ENCODE results near the gene LRRC8B.

The LRRC8B gene

DNA sequence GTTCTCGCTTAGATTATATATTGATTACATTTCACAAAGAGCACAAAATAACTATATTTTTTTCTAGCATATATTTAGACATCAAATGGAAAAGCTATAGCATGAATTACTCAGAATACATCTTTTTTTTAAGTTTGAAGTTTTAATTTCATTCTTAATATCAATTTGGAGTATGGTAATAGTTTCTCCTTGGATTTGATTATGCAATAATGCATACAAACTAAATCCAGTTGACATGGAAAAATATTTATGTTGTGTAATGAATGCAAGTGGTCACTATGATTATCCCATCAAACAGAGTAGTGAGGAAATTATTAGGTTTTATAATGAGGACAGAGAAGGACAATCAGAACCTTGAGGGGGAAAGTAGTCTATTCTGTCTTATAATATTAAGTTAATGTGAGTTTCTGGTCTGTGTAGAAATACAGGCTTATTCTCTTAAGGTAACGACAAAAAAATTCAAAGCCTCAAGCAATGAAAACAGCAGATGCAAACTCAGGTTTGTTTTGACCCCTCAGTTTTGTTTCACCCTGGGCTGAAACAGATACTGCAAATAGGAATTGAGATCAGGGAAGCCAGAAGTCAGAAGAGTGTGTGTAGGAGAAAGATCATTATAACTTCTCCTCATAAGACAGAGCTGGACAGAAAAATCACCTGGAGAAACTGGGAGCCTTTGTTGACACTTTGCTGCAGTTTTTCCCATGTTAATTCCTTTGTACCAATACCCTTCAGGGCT, 23.7 kb downstream of the LRRC8B start:
- no peak for DNase-seq

GRCh38 chr1:89550995-89551394, 26.4 kb downstream of the LRRC8B start:
- DNase-seq, result no peak

DNA sequence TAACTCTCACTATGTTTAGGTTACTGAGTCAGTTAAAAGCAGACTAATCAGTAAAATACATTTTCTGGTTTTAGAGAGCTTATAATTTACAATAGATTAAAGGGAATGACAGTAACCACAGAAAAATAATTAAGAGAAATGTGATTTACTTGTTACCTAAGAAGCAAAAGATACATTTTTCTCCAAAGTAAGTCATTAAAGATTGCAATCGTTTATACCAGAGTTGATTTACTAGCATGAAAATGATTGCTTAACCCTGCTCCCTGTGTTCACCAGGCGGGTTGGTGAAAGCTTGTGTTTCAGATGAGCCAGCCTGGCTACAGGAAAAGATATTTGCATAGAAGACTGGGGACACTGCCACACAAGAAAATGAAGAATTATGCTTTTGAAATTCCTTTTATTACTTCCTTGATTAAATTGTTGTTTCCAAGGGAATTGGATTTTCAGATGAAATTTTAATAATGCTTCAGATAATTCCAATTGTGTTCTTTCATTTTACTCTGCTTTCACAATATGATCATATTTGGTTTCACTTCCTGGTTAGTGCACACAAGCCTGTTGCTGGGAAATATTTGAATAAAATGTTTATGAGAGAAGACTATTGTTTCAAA, 27.9 kb downstream of the LRRC8B start:
- DNase-seq, result peak; percentile 75

- peak; percentile 77 for DNase-seq
Measured at GRCh38 chr1:89553157-89553556, 28.5 kb downstream of the LRRC8B start.

- no peak for DNase-seq
Measured at GRCh38 chr1:89555550-89555949, 30.9 kb downstream of the LRRC8B start.

- DNase-seq, result no peak
Measured at GRCh38 chr1:89556726-89557444, 32.3 kb downstream of the LRRC8B start.

GRCh38 chr1:89557445-89557825, 32.8 kb downstream of the LRRC8B start:
- no peak for DNase-seq

DNA sequence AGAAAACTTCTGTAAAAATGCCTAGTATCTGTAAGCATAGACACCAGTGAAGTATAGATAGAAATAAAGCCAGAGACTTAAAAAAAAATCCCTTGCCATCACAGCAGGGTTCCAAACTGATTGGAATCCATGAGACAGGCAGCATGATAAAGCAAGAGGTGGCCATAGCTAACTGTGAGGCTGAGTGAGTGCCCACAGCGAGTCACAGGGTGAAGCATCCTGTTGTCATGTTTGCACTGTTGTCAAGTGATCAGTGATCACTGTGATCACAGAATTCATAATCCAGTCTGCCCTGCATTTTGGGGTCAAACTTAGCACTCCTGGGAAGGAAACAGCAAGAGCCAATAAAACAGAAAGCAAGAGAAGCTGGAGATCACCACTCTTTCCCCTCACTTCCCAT, 33.3 kb downstream of the LRRC8B start:
- no peak for DNase-seq

DNA sequence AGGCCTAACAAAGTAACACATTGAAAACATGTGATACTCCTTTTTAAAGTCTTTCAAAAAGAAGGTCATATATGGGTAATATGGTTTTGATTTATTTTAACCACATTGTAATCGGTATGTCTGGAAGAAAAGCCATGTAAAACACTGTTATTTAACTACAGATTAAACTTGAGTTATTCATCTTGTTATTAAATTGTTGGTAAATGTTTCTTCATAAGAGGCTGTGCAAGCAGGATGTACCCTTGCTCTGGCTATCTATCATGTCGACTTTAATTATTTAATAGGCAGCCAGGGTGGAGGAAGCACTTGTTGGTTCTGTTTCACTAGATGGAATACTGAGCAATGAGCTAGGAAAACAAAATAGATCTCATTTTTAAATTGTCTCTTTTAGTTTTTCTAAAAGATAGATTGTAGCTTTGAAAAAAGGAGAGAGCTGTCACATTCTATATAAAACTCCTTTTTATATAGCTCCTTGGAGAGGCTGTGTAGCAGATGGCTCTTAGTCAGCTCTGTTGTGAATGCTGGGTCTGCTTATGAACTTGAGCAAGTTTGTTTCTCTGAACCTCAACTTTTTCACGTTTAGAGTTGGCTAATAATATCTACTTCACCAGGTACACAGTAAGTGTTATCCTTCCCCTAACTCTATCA, 39.5 kb downstream of the LRRC8B start:
- DNase-seq, result no peak

DNA sequence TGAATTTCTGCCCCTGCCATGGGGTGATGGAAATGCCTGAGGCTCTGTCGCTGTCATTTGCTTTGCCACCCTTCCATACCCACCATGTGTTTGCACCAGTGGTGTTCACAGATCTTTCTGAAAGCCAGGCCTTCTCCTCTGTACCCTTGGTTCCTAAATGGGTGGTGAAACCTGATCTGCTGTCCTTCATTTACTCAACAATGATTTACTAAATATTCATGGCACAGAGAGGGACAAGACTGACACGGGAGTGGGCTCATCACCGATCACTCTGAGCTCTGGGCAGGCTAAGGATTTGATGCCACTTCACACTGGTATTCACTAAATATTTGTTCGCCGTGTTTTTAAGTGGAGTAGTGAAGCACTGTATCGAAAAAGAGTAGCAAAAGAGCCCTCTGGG, 40.9 kb downstream of the LRRC8B start:
- DNase-seq, result no peak

DNA sequence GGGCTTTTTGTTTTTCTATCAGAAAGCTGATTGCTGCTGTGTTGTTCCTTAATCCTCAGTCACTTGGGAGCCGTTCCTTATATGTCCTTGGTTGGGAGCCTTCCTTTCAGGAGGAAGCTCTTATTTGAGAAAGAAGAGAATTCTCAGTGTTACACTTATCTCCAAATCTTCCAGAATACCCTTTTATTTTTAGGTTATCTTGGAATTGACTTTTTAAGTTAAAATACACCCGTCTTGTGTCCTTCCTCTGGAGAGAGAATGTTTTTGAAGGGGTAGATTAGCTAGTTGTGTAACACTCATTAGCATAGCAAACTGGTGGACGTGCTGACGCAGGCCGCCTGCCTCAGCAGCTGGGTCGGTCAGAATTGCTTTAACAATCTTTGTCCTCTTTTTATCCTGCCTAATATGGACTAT, 42.1 kb downstream of the LRRC8B start:
- no peak for DNase-seq

DNA sequence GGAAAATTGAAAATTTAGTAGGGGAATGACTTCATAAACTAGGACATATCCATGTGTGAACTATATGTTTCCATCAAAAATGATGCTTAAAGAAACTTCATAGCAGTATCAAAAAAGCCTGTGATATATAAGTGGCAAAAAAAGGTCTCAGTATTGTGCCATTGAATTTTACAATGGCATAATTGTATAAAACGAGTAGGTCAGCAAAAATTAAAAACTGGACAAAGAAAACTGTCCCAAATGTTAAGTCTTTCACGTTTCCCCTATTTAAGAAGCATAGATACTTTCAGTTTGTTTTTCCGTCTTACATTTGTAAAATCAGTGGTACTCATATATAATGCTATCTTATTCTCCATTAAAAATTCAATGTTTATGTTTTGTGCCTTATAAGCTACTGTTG, 43.2 kb downstream of the LRRC8B start:
- DNase-seq, result no peak

DNA sequence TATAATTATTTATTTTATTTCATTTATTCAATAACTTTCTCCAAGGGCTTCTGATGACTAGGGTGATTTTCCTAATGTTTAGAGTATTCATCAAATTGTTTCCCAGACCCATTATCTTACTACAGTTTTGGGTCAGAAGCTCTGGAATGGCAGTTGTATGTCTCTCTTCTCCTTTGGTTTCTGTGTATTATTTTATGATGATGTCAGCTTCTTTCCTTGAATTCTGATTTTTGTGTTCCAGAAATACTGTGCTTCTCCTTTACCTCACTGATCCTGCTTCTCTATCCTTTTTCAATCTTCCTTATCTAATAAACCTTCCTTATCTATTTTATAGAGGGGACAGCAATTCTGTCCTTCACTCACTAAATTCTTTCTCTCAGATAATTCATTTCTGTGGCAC, 48.8 kb downstream of the LRRC8B start:
- DNase-seq, result no peak

DNA sequence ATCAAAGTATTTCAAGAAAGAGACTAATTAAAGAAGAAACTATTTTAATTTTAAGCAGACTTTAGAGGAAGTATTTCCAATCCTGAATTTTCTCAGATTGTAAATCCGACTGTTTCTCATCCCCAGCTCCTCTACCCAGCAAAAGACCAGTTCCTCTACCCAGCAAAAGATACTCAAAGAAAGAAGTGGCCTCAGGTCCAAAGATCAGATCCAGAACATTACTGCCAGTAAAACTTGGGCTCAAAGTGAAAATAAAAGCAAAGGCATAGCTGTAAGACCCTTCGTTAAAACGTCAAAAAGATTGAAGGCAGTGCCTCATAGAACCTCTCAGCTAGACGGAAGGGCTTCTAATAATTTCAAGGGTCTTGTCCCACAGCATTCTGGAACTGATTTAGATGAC, 50.0 kb downstream of the LRRC8B start:
- DNase-seq, result no peak

DNA sequence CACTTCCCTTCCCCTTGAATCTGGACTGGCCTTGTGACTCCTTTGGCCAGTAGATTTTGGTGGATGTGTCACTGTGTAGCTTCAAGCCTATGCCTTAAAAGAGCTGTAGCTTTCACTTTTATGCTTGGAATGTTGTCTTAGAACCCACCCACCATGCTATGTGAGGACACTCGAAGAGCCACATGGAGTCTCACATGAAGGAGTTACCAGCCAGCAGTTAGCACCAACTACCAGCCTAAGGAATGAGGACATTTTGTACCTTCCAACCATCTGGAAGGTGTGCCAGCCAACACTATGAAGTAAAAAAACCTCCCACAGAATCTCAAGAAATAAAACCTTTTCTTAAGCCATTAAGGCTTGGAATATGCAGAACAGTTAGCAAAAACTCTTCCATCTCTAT, 50.6 kb downstream of the LRRC8B start:
- no peak for DNase-seq

GRCh38 chr1:89576013-89576412, 51.4 kb downstream of the LRRC8B start:
- DNase-seq, result no peak

- no peak for DNase-seq
Measured at GRCh38 chr1:89578151-89578550, 53.5 kb downstream of the LRRC8B start.

GRCh38 chr1:89578946-89579684, 54.5 kb downstream of the LRRC8B start:
- DNase-seq, result no peak

DNA sequence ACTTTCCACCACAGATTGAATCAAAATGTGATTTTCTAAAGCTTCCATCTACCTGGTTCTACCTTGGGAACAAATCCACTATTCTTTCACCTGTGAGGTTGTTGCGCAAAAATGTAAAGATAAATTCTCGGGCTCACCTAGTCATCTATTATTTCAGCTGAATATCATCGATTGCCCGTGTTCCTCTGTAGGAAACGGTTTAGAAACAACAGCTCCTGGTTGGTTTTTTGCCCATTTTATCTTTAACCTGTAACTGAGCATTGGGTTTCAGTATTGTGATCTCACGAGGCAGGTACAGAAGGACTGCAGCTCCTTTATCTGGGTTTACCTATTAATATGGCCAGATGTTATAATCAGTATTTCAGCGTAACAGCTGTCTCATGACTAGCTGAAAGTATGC, 55.4 kb downstream of the LRRC8B start:
- no peak for DNase-seq

GRCh38 chr1:89581859-89582258, 57.2 kb downstream of the LRRC8B start:
- no peak for DNase-seq

GRCh38 chr1:89582571-89582970, 57.9 kb downstream of the LRRC8B start:
- no peak for DNase-seq

DNA sequence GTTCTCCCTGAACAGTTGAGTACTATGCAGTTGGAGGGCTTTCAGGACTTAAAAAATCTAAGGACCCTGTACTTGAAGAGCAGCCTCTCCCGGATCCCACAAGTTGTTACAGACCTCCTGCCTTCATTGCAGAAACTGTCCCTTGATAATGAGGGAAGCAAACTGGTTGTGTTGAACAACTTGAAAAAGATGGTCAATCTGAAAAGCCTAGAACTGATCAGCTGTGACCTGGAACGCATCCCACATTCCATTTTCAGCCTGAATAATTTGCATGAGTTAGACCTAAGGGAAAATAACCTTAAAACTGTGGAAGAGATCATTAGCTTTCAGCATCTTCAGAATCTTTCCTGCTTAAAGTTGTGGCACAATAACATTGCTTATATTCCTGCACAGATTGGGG, 59.6 kb downstream of the LRRC8B start:
- no peak for DNase-seq

- DNase-seq, result no peak
Measured at GRCh38 chr1:89584781-89585180, 60.2 kb downstream of the LRRC8B start.
